Measurements from ENCODE around the gene PGM2. TPM values are rescaled to one million over a fixed set of nuclear protein-coding genes. Genes with fewer than 3 reads are reported as not detected.

PGM2 gene
- total RNA-seq (2021) (27.4 and 31.0 TPM in 2 replicates), Bru-seq, nascent RNA (percentile 62 among the genes with signal in this experiment), BruChase-seq, experiment 1, labeled RNA remaining after a 2-hour chase (percentile 59 among the genes with signal in this experiment), BruChase-seq, experiment 2, labeled RNA remaining after a 6-hour chase (percentile 65 among the genes with signal in this experiment)
- long read RNA-seq, transcript PGM2-201 (14 exons, 3,264 nt): major isoform, 53 of 63 reads
- long read RNA-seq, partial matches to known transcripts: 4 of 63 reads
- long read RNA-seq, other reads (novel, unspliced or antisense): 6 of 63 reads

DNA sequence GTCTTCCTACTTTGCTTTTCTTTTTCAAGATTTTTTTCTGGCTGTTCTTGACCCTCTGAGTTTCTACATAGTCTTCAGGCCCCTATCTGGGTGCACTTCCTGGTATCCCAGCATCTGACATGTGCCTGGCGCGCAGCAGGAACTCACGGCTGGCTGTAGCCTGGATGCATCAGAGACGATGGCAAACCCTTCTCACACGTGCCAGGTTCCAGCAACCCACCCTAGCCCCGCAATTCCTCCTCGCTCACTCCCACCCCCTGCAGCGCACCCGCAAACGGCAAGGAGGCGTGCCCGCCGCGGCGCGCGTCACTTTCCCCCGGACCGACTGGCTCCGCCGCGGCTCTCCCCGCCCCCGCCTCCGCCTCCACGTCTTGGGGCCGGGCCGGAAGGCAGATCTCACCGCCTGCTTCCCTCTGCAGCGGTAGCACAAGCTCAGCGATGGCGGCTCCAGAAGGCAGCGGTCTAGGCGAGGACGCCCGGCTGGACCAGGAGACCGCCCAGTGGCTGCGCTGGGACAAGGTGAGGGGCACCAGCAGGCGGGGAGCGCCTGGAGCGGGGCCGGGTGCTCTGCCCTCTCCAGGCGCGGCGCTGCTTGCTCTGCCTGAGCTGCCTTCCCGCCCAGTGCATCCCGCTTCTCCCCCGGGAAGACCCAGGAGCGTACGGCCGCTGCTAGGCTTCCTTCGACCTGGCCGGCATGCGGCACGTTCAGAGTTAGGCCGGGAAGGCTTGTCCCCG is at the start of gene PGM2:
Gene PGM2 (plus strand): TSS at position 392 of the 735 bp plus-strand sequence. CDS start 47 bp downstream, at position 439.
- DNase-seq (ENCODE audit: low spot score): peak; percentile 87
- Histone ChIP-seq H3K36me3 (ENCODE audit: insufficient read depth, low read length, poor library complexity, severe bottlenecking) (peaks cover 13% of the 10 kb centered on the region), H3K27me3 (replicated peaks; ENCODE audit: insufficient read depth, low read depth, low read length, poor library complexity) (no peaks in the 10 kb centered on the region), H3K9me3 (ENCODE audit: low read depth, low read length, poor library complexity, severe bottlenecking) (no peaks in the 10 kb centered on the region), H3K4me1 (ENCODE audit: insufficient read depth, low read length, poor library complexity, severe bottlenecking) (peaks cover 8% of the 10 kb centered on the region), H3K4me3 (ENCODE audit: low read depth, low read length, poor library complexity, severe bottlenecking) (peak within 1 kb of the TSS; percentile 81), H3K27ac (ENCODE audit: low read depth, low read length, poor library complexity, severe bottlenecking) (peak within 1 kb of the TSS; percentile 52)
- CTCF ChIA-PET: no interaction called here
- TF ChIP-seq, protein P1, sequence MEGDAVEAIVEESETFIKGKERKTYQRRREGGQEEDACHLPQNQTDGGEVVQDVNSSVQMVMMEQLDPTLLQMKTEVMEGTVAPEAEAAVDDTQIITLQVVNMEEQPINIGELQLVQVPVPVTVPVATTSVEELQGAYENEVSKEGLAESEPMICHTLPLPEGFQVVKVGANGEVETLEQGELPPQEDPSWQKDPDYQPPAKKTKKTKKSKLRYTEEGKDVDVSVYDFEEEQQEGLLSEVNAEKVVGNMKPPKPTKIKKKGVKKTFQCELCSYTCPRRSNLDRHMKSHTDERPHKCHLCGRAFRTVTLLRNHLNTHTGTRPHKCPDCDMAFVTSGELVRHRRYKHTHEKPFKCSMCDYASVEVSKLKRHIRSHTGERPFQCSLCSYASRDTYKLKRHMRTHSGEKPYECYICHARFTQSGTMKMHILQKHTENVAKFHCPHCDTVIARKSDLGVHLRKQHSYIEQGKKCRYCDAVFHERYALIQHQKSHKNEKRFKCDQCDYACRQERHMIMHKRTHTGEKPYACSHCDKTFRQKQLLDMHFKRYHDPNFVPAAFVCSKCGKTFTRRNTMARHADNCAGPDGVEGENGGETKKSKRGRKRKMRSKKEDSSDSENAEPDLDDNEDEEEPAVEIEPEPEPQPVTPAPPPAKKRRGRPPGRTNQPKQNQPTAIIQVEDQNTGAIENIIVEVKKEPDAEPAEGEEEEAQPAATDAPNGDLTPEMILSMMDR (conservative IDR thresholded peaks at IDR 0.05; ENCODE audit: low read depth, low read length): 0 out of 2 replicates have a peak, but pooled peaks have one; percentile 18
- no peak for TF ChIP-seq EZH2 (IDR thresholded peaks at IDR 0.05; ENCODE audit: borderline replicate concordance, low read depth, low read length, poor library complexity, severe bottlenecking)
- no TSS peak for BruUV-seq (replicated peaks)
- intact Hi-C loops (cut with micrococcal nuclease; ENCODE audit: unreplicated experiment): no loop called here
- POLR2A ChIA-PET (ENCODE audit: low non-redundant PET): no interaction called here

DNA sequence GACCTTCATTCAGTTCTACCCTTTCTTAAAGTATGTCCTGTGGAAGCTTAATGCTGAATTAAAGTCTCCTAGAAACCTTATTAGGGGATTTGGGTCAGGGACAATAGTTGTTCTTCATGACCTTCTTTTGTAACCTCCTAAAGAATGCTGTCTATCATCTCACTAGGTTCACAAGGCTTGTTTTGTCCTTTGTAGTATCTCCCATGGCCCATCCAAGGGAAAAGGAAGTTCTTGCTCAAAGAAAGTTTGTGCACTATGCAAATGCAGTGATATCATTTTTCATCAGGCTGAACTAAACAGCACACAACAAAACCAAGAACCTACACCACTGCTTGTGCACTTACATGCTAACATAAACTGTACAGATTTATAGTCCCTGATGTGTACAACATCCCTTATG is 46.6 kb upstream of the PGM2 start:
- Histone ChIP-seq H3K9me3 (ENCODE audit: low read depth, low read length, poor library complexity, severe bottlenecking) (no peaks in the 10 kb centered on the region), H3K36me3 (ENCODE audit: insufficient read depth, low read length, poor library complexity, severe bottlenecking) (no peaks in the 10 kb centered on the region), H3K4me1 (ENCODE audit: insufficient read depth, low read length, poor library complexity, severe bottlenecking) (no peaks in the 10 kb centered on the region), H3K4me3 (ENCODE audit: low read depth, low read length, poor library complexity, severe bottlenecking) (no peak overlapping the region), H3K27me3 (replicated peaks; ENCODE audit: insufficient read depth, low read depth, low read length, poor library complexity) (no peaks in the 10 kb centered on the region), H3K27ac (ENCODE audit: low read depth, low read length, poor library complexity, severe bottlenecking) (no peak overlapping the region)
- ChIA-PET POLR2A (ENCODE audit: low non-redundant PET) (no interaction called here), CTCF (no interaction called here)
- intact Hi-C loops (cut with micrococcal nuclease; ENCODE audit: unreplicated experiment): no loop called here
- BruUV-seq (replicated peaks): no TSS peak
- DNase-seq (ENCODE audit: low spot score): no peak
- TF ChIP-seq, protein P1 (conservative IDR thresholded peaks at IDR 0.05; ENCODE audit: low read depth, low read length): no peak
- no peak for TF ChIP-seq EZH2 (IDR thresholded peaks at IDR 0.05; ENCODE audit: borderline replicate concordance, low read depth, low read length, poor library complexity, severe bottlenecking)

DNA sequence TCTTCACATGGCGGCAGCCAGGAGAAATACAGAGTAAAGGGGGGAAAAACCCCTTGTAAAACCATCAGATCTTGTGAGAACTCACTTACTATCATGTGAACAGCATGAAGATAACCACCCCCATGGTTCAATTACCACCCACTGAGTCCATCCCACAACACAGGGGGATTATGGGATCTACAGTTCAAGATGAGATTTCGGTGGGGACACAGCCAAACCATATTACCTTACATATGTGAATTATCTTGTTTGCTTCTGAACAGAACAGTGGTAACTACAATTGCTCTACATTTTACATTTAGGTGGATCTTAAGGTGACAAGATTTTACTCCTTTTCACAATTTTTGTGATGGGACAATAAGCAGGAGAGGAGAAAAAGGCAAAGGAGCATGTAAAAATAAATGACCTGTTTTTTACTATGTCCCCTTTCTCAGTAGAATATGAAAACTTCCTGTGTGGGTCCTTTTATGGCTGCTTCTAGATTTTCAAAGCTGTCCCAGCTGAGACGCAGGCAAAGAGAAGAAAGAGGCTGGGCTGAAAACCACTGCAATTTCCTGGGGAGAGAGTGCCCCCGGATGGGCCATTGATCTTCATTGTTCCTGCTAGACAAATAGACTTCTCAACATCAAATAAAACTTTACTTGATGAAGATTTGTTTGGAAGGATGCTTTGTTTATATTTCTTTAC is 45.9 kb upstream of the PGM2 start:
- no peak overlapping the region for H3K4me3 ChIP-seq (ENCODE audit: low read depth, low read length, poor library complexity, severe bottlenecking)
- no peaks in the 10 kb centered on the region for H3K27me3 ChIP-seq (replicated peaks; ENCODE audit: insufficient read depth, low read depth, low read length, poor library complexity)
- TF ChIP-seq, protein P1 (conservative IDR thresholded peaks at IDR 0.05; ENCODE audit: low read depth, low read length): no peak
- TF ChIP-seq EZH2 (IDR thresholded peaks at IDR 0.05; ENCODE audit: borderline replicate concordance, low read depth, low read length, poor library complexity, severe bottlenecking): no peak
- DNase-seq (ENCODE audit: low spot score): no peak
- H3K27ac ChIP-seq (ENCODE audit: low read depth, low read length, poor library complexity, severe bottlenecking): no peak overlapping the region
- intact Hi-C loops (cut with micrococcal nuclease; ENCODE audit: unreplicated experiment): no loop called here
- no peaks in the 10 kb centered on the region for H3K36me3 ChIP-seq (ENCODE audit: insufficient read depth, low read length, poor library complexity, severe bottlenecking)
- no TSS peak for BruUV-seq (replicated peaks)
- POLR2A ChIA-PET (ENCODE audit: low non-redundant PET): no interaction called here
- no peaks in the 10 kb centered on the region for H3K9me3 ChIP-seq (ENCODE audit: low read depth, low read length, poor library complexity, severe bottlenecking)
- no peaks in the 10 kb centered on the region for H3K4me1 ChIP-seq (ENCODE audit: insufficient read depth, low read length, poor library complexity, severe bottlenecking)
- CTCF ChIA-PET: no interaction called here

Data from A673 (cell line).